GM19035 (cell line): ENCODE data around the gene SLC45A3.

Experiments
- ATAC-seq: cut with Tn5 transposase; IDR thresholded peaks from one replicate; pipeline ENCODE4 v1.9.1; 2021; ENCODE audit not compliant: unreplicated experiment

SLC45A3 gene

GRCh38 chr1:205669341-205670149, 10.8 kb downstream of the SLC45A3 start:
- no peak for ATAC-seq

GRCh38 chr1:205668951-205669340, 11.4 kb downstream of the SLC45A3 start:
- no peak for ATAC-seq

- no peak for ATAC-seq
These were observed 12.2 kb downstream of the SLC45A3 start for GRCh38 chr1:205667909-205668643.

- no peak for ATAC-seq
These were observed 13.7 kb downstream of the SLC45A3 start for GRCh38 chr1:205666372-205667166.

- ATAC-seq: no peak
These were observed 14.9 kb downstream of the SLC45A3 start for GRCh38 chr1:205665201-205666045.

GRCh38 chr1:205664399-205665017, 15.8 kb downstream of the SLC45A3 start:
- no peak for ATAC-seq

GRCh38 chr1:205663286-205663936, 16.9 kb downstream of the SLC45A3 start:
- no peak for ATAC-seq

- ATAC-seq: no peak
These were observed 17.5 kb downstream of the SLC45A3 start for GRCh38 chr1:205662791-205663190.

- no peak for ATAC-seq
These were observed 18.1 kb downstream of the SLC45A3 start for GRCh38 chr1:205662135-205662738.

- ATAC-seq: no peak
These were observed 18.7 kb downstream of the SLC45A3 start for GRCh38 chr1:205661429-205662134.

GRCh38 chr1:205660361-205660760, 19.9 kb downstream of the SLC45A3 start:
- no peak for ATAC-seq

GRCh38 chr1:205658943-205659581, 21.2 kb downstream of the SLC45A3 start:
- no peak for ATAC-seq

- ATAC-seq: no peak
These were observed 24.1 kb downstream of the SLC45A3 start for GRCh38 chr1:205656236-205656635.

GRCh38 chr1:205652984-205653383, 27.3 kb downstream of the SLC45A3 start:
- ATAC-seq: no peak

GRCh38 chr1:205650241-205650640, 30.1 kb downstream of the SLC45A3 start:
- ATAC-seq: no peak

GRCh38 chr1:205645519-205645918, 34.8 kb downstream of the SLC45A3 start:
- ATAC-seq: no peak

GRCh38 chr1:205642679-205643307, 37.5 kb downstream of the SLC45A3 start:
- ATAC-seq: no peak

GRCh38 chr1:205639567-205639966, 40.7 kb downstream of the SLC45A3 start:
- ATAC-seq: no peak
